LNCaP clone FGC (cell line): ENCODE data around the gene GTF3C2.

ENCODE experiments used
- DNase-seq: peaks from one replicate; pipeline ENCODE4 v3.0.0-alpha.2; 2011; ENCODE audit warnings: low read depth
- H3K4me3 ChIP-seq: 2 replicates; pipeline ENCODE4 v1.5.1; 2011; ENCODE audit warnings: mild to moderate bottlenecking, low read depth, low read length, control low read depth
- CTCF ChIP-seq: IDR thresholded peaks from 2 replicates; pipeline ENCODE4 v1.5.1; 2012; ENCODE audit warnings: mild to moderate bottlenecking; ENCODE audit not compliant: control insufficient read depth, insufficient read depth; ENCODE audit errors: extremely low read depth

The GTF3C2 gene

GRCh38 chr2:27377618-27378095, 21.1 kb upstream of the GTF3C2 start:
- DNase-seq: no peak
- no peak for TF ChIP-seq CTCF
- no peak overlapping the region for H3K4me3 ChIP-seq

- no peak overlapping the region for H3K4me3 ChIP-seq
- DNase-seq: no peak
- TF ChIP-seq CTCF: no peak
Observed at GRCh38 chr2:27376866-27377617, 20.5 kb upstream of the GTF3C2 start.

- no peak for TF ChIP-seq CTCF
- DNase-seq: no peak
- H3K4me3 ChIP-seq: no peak overlapping the region
Observed at GRCh38 chr2:27376151-27376865, 19.7 kb upstream of the GTF3C2 start.

GRCh38 chr2:27375513-27376099, 19.0 kb upstream of the GTF3C2 start:
- TF ChIP-seq CTCF: no peak
- no peak for DNase-seq
- H3K4me3 ChIP-seq: no peak overlapping the region

GRCh38 chr2:27373567-27373966, 17.0 kb upstream of the GTF3C2 start:
- DNase-seq: no peak
- no peak for TF ChIP-seq CTCF
- H3K4me3 ChIP-seq: no peak overlapping the region

- H3K4me3 ChIP-seq: no peak overlapping the region
- DNase-seq: no peak
- no peak for TF ChIP-seq CTCF
Observed at GRCh38 chr2:27372937-27373336, 16.4 kb upstream of the GTF3C2 start.
